Esophagus squamous epithelium (tissue), 4 donors: ENCODE measurements around the gene PSMG4.

Source experiments
- CTCF ChIP-seq, 6 experiments: fragments of 450-650 bp in 4 of 6; fragments of 200-600 bp in 2 of 6; sonication (generic) in 2 of 6; IDR thresholded peaks; one replicate each; pipeline ENCODE4 v1.5.1; 2016 to 2019; ENCODE audit warnings: antibody characterized with exemption in 6 of 6, mild to moderate bottlenecking in 4 of 6, moderate library complexity in 4 of 6
- POLR2A ChIP-seq, 4 donors: fragments of 450-650 bp; IDR thresholded peaks; one replicate each; pipeline ENCODE4 v1.6.1; 2017; ENCODE audit warnings: antibody characterized with exemption in 4 of 4, mild to moderate bottlenecking in 4 of 4, moderate library complexity in 3 of 4

- no peak for TF ChIP-seq POLR2A (IDR thresholded peaks at IDR 0.05)
- TF ChIP-seq CTCF (IDR thresholded peaks at IDR 0.05): no peak
Observed at GRCh38 chr6:3306848-3307247, 48.1 kb downstream of the PSMG4 start.
